T-helper 1 cell (primary cell): ENCODE measurements around the gene DGKH.
"Not testable (repeated sequence)": the region's sequence is repeated elsewhere in the genome, so short reads cannot be mapped to it uniquely, and the experiment has no call there.

ENCODE experiments used
- DNase-seq, 5 donors: peaks; one replicate each; pipeline ENCODE4 v3.0.0-alpha.2; 2012 to 2020

The DGKH gene

DNA sequence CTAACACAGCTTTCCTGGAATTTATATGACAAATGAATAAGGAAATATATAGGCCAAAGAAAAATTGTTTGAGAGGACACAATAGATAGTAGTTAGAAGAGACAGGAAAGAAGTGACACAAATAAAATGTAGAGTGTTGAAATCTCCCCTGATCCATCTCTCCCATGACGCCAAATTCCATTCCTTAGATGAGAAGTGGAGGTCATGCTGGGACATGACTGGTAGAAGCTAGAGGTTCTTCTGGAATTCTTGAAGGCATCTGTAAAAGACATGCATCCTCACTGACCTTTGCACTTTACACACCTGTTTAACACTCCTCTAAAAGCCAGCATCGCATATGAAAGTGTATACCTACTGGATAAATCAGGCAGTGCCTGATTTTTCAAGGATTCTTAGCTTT is 67.8 kb downstream of the DGKH start:
- DNase-seq, result no peak

DNA sequence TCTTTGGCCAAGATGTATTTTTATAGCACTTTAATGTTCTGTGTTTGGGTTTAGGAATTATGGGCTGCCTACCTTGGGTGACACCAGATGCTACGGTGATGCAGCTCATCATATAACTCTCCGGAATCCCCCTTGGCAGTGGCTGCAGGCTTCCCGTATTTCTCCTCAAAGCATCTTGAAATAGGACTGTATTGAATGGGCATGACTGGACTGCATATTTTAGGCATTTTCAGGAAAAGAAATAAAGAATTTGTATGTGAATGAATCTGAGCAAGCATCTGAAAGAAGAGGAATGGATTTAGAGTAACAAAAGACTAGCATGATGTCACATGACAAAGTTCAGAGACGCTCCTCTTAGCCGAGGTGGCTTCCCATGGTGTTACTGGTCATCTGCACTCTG is 70.6 kb downstream of the DGKH start:
- DNase-seq, result no peak

- no peak for DNase-seq
Observed at GRCh38 chr13:42119875-42120274, 71.4 kb downstream of the DGKH start.

DNA sequence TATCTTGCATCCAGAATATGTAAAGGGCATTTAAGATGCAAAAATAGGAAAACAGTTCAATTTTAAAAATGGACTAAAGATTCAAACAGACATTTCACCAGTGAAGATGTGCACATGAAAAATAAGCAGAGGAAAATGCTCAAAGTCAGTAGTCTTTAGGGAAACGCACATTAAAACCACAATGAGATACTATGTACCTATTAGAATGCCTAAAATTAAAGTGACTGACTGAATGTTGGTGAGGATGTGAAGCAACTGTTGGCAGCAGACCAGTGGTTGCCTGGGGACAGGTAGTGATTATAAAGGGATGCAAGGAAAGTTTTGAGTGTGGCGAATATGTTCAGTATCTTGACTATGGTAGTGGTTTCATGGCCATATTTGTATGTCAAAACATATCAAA is 75.2 kb downstream of the DGKH start:
- DNase-seq, result no peak

DNA sequence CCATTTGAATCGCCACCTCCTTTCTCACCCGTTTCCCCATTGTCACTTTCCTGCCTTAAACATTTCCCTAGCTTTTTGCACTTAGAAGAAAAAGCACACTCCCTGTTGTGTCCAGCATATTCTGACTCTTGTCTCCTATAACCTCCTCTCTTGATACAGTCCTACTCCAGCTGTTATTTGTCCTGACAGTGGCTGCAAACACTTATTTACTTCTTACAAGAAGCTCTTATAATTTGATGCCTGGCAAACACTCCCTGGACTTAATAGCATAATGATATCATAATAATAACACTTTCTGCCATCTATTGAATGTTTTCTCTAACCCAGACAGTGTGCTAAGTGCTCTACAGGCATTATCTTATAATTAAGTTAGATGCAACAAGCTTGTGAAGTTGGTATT is 76.6 kb downstream of the DGKH start:
- no peak for DNase-seq

- DNase-seq, result no peak
Observed at GRCh38 chr13:42127047-42127446, 78.6 kb downstream of the DGKH start.

- DNase-seq, result no peak
Observed at GRCh38 chr13:42129033-42129432, 80.6 kb downstream of the DGKH start.

- no peak for DNase-seq
Observed at GRCh38 chr13:42136518-42136917, 88.1 kb downstream of the DGKH start.

GRCh38 chr13:42137856-42138537 is 89.5 kb downstream of the DGKH start:
- no peak for DNase-seq

- no peak for DNase-seq
Observed at GRCh38 chr13:42140494-42140893, 92.0 kb downstream of the DGKH start.

- DNase-seq, result not testable (repeated sequence)
Observed at GRCh38 chr13:42141052-42141451, 92.6 kb downstream of the DGKH start.

DNA sequence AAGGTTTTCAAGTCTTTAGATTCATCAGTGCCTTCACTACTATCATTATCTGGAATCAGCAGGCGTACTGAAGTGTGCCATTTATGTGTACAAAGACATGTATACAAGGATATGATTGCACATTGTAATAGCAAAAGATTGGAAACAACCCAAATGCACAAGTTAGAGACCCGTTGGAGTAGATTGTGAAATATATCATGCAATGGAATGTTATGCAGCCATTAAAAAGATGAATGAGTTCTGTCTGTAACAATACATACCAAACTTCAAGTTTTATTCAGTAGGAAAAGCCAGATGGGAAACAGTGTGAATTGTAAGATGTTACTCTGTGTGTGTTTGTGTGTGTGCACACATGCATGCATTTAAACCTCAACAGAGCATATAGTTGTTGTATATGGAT is 97.9 kb downstream of the DGKH start:
- no peak for DNase-seq

DNA sequence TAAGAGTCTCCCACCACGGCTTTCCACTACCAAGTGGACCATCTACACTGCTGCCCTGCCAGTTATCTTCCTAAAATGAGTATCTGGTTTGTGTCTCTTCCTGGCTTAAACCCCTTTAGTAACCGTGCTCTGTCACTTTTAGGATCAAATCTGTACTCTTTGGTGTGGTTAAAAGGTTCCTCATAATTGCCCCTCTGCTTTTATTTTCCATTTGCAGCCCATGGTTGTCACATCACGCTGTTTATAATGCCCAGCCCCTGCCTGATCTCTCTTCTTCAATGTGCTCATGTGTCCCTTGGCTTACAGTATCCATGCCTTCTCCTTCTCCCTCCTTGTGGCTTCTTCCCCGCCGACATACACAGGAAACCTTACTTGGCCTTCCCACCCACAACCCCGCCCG is 100.1 kb downstream of the DGKH start:
- no peak for DNase-seq

- DNase-seq, result no peak
Observed at GRCh38 chr13:42149136-42149535, 100.7 kb downstream of the DGKH start.

DNA sequence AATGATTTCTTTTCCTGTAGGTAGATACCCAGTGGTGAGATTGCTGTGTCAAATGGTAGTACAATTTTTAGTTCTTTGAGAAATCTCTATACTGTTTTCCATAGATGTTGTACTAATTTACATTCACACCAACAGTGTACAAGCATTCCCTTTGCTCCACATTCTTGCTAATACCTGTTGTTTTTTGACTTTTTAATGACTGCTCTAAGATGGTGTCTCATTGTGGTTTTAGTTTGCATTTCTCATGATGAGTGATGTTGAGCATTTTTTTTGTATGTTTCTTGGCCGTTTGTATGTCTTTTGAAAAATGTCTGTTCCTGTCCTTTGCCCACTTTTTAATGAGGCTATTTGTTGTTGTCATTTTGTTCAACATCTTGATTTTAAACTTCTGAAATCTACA is 103.3 kb downstream of the DGKH start:
- no peak for DNase-seq

DNA sequence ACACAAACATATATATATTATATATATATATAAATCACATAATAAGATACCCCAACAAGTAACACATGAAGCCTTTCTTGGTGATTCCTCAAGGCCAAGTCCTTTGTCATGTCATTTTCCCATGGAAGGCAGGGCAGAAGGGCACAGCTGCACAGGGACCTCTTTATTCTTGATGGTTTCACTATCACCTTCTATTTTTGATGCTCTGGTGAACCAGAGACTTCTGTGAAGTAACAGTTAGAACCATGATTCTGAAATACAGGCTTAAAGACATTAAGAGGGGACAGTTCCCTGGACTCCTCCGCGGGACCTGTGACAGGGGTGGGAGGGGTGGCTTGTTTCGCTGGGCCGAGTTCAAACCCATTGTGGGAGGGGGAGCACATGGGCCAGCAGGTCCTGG is 104.0 kb downstream of the DGKH start:
- DNase-seq, result no peak

GRCh38 chr13:42153199-42154113 is 105.0 kb downstream of the DGKH start:
- DNase-seq, result no peak

DNA sequence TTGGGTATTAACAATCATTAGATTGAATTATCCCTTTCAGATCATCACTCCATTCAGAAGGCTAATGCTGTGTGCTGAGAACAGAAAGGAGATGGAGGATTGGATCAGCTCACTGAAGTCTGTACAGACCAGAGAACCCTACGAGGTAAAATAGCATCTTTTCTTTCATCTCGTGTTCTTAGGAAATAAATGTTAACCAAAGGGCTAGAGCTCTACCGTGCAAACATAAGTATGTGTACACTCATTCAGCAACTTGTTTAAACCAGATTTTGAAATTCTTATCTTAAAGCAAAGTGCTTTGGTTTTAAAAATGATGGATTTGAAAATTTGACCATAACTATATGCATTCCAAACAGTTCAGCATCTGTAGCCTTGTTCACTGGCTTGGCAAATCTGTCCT is 106.8 kb downstream of the DGKH start:
- DNase-seq, result no peak

GRCh38 chr13:42163338-42163737 is 114.9 kb downstream of the DGKH start:
- DNase-seq, result not testable (repeated sequence)

- DNase-seq, result not testable (repeated sequence)
Observed at GRCh38 chr13:42163910-42164309, 115.5 kb downstream of the DGKH start.

- DNase-seq, result no peak
Observed at GRCh38 chr13:42164557-42165125, 116.2 kb downstream of the DGKH start.

DNA sequence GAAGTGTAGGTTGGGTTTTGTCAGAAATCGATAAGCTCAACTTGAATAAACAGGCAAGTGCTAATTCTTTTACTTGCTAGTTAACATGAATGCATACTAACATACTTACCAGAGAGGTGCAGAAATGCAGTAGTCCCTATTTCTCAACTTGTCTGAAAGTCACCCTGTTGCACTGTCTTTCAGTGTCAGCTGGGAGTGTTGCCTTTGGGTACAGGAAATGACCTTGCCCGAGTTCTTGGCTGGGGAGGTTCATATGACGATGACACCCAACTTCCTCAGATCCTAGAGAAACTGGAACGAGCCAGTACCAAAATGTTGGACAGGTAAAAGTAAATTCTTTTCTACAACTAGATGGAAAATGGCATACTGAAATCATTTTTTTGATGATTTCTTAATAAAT is 120.0 kb downstream of the DGKH start:
- DNase-seq, result no peak

- no peak for DNase-seq
Observed at GRCh38 chr13:42170029-42170428, 121.6 kb downstream of the DGKH start.

DNA sequence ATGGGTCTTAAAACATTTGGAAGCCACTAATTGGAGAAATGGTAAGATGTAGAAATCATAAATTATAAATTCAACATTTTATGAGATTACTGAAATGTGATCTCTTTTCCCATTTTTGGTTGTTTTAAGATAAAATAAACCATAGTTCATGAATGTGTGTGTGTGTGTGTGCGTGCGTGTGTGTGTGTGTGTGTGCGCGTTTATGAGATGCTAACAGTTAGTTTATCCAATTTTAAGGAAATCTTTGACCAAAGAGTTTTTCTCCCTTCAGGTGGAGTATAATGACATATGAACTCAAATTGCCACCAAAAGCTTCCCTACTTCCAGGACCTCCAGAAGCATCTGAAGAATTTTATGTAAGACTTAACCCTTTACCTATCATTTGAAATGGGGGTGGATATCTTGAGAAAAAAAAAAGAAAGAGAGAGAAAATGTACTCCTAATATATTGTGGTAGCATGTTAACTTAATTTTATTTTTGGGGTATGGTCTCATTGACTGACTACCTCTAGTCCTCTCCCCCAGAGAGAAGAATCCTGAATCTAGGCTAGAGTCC is 125.4 kb downstream of the DGKH start:
- no peak for DNase-seq
